ENCODE results near the gene MRPS31.

The MRPS31 gene

GRCh38 chr13:40777809-40778175, 6.8 kb upstream of the MRPS31 start:
- Histone ChIP-seq H3K4me1 (ENCODE audit: control insufficient read depth, insufficient read depth, low read length) (no peaks in the 10 kb centered on the region), H3K27me3 (ENCODE audit: control insufficient read depth in 1 of 2, insufficient read depth in 2 of 2, low read length in 2 of 2) (no peaks in the 10 kb centered on the region), H3K9me3 (ENCODE audit: control insufficient read depth in 2 of 2, low read length in 2 of 2) (no peaks in the 10 kb centered on the region), H3K4me3 (ENCODE audit: low read length in 2 of 2) (peak overlapping the region in 1 of 2 donors; percentile 44), H3K9ac (ENCODE audit: low read length in 2 of 2) (no peak overlapping the region), H3K27ac (ENCODE audit: low read length) (no peak overlapping the region), H3K36me3 (ENCODE audit: control insufficient read depth in 2 of 2, insufficient read depth in 2 of 2, low read length in 2 of 2) (no peaks in the 10 kb centered on the region)

- H3K4me1 ChIP-seq (ENCODE audit: control insufficient read depth, insufficient read depth, low read length), result no peaks in the 10 kb centered on the region
- H3K36me3 ChIP-seq (ENCODE audit: control insufficient read depth in 2 of 2, insufficient read depth in 2 of 2, low read length in 2 of 2), result no peaks in the 10 kb centered on the region
- H3K9me3 ChIP-seq (ENCODE audit: control insufficient read depth in 2 of 2, low read length in 2 of 2), result no peaks in the 10 kb centered on the region
- H3K27me3 ChIP-seq (ENCODE audit: control insufficient read depth in 1 of 2, insufficient read depth in 2 of 2, low read length in 2 of 2), result no peaks in the 10 kb centered on the region
- no peak overlapping the region for H3K9ac ChIP-seq (ENCODE audit: low read length in 2 of 2)
- H3K27ac ChIP-seq (ENCODE audit: low read length), result no peak overlapping the region
- H3K4me3 ChIP-seq (ENCODE audit: low read length in 2 of 2), result peak overlapping the region in 1 of 2 donors; percentile 44
These were observed 6.3 kb upstream of the MRPS31 start for GRCh38 chr13:40777166-40777808.

- no peaks in the 10 kb centered on the region for H3K9me3 ChIP-seq (ENCODE audit: control insufficient read depth in 2 of 2, low read length in 2 of 2)
- H3K9ac ChIP-seq (ENCODE audit: low read length in 2 of 2), result no peak overlapping the region
- H3K27me3 ChIP-seq (ENCODE audit: control insufficient read depth in 1 of 2, insufficient read depth in 2 of 2, low read length in 2 of 2), result no peaks in the 10 kb centered on the region
- no peak overlapping the region for H3K27ac ChIP-seq (ENCODE audit: low read length)
- no peak overlapping the region for H3K4me3 ChIP-seq (ENCODE audit: low read length in 2 of 2)
- no peaks in the 10 kb centered on the region for H3K4me1 ChIP-seq (ENCODE audit: control insufficient read depth, insufficient read depth, low read length)
- no peaks in the 10 kb centered on the region for H3K36me3 ChIP-seq (ENCODE audit: control insufficient read depth in 2 of 2, insufficient read depth in 2 of 2, low read length in 2 of 2)
These were observed 5.7 kb upstream of the MRPS31 start for GRCh38 chr13:40776681-40777165.

GRCh38 chr13:40776232-40776631, 5.2 kb upstream of the MRPS31 start:
- no peak overlapping the region for H3K4me3 ChIP-seq (ENCODE audit: low read length in 2 of 2)
- no peaks in the 10 kb centered on the region for H3K9me3 ChIP-seq (ENCODE audit: control insufficient read depth in 2 of 2, low read length in 2 of 2)
- H3K9ac ChIP-seq (ENCODE audit: low read length in 2 of 2), result no peak overlapping the region
- H3K27me3 ChIP-seq (ENCODE audit: control insufficient read depth in 1 of 2, insufficient read depth in 2 of 2, low read length in 2 of 2), result no peaks in the 10 kb centered on the region
- no peak overlapping the region for H3K27ac ChIP-seq (ENCODE audit: low read length)
- no peaks in the 10 kb centered on the region for H3K36me3 ChIP-seq (ENCODE audit: control insufficient read depth in 2 of 2, insufficient read depth in 2 of 2, low read length in 2 of 2)
- H3K4me1 ChIP-seq (ENCODE audit: control insufficient read depth, insufficient read depth, low read length), result no peaks in the 10 kb centered on the region

- H3K27ac ChIP-seq (ENCODE audit: low read length), result no peak overlapping the region
- no peak overlapping the region for H3K4me3 ChIP-seq (ENCODE audit: low read length in 2 of 2)
These were observed 3.7 kb upstream of the MRPS31 start for GRCh38 chr13:40774672-40775071.

GRCh38 chr13:40772765-40773473, 1.9 kb upstream of the MRPS31 start:
- no peak overlapping the region for H3K4me3 ChIP-seq (ENCODE audit: low read length in 2 of 2)
- no peaks in the 10 kb centered on the region for H3K4me1 ChIP-seq (ENCODE audit: control insufficient read depth, insufficient read depth, low read length)
- H3K9ac ChIP-seq (ENCODE audit: low read length in 2 of 2), result no peak overlapping the region
- H3K9me3 ChIP-seq (ENCODE audit: control insufficient read depth in 2 of 2, low read length in 2 of 2), result no peaks in the 10 kb centered on the region
- H3K27ac ChIP-seq (ENCODE audit: low read length), result no peak overlapping the region
- H3K36me3 ChIP-seq (ENCODE audit: control insufficient read depth in 2 of 2, insufficient read depth in 2 of 2, low read length in 2 of 2), result no peaks in the 10 kb centered on the region
- H3K27me3 ChIP-seq (ENCODE audit: control insufficient read depth in 1 of 2, insufficient read depth in 2 of 2, low read length in 2 of 2), result no peaks in the 10 kb centered on the region

More at GRCh38 chr13:40774672-40775071, 3.7 kb upstream of the MRPS31 start:
- no peaks in the 10 kb centered on the region for H3K9me3 ChIP-seq (ENCODE audit: control insufficient read depth in 2 of 2, low read length in 2 of 2)
- H3K36me3 ChIP-seq (ENCODE audit: control insufficient read depth in 2 of 2, insufficient read depth in 2 of 2, low read length in 2 of 2), result no peaks in the 10 kb centered on the region
- no peaks in the 10 kb centered on the region for H3K4me1 ChIP-seq (ENCODE audit: control insufficient read depth, insufficient read depth, low read length)
- no peaks in the 10 kb centered on the region for H3K27me3 ChIP-seq (ENCODE audit: control insufficient read depth in 1 of 2, insufficient read depth in 2 of 2, low read length in 2 of 2)
- H3K9ac ChIP-seq (ENCODE audit: low read length in 2 of 2), result no peak overlapping the region

GRCh38 chr13:40770609-40770933, 419 bp downstream of the MRPS31 start:
- Histone ChIP-seq H3K4me1 (ENCODE audit: control insufficient read depth, insufficient read depth, low read length) (no peaks in the 10 kb centered on the region), H3K27me3 (ENCODE audit: control insufficient read depth in 1 of 2, insufficient read depth in 2 of 2, low read length in 2 of 2) (no peaks in the 10 kb centered on the region), H3K9me3 (ENCODE audit: control insufficient read depth in 2 of 2, low read length in 2 of 2) (no peaks in the 10 kb centered on the region), H3K27ac (ENCODE audit: low read length) (peak overlapping the region; percentile 82), H3K9ac (ENCODE audit: low read length in 2 of 2) (peak overlapping the region; percentile 97 to 98), H3K4me3 (ENCODE audit: low read length in 2 of 2) (peak overlapping the region; percentile 99 to 100), H3K36me3 (ENCODE audit: control insufficient read depth in 2 of 2, insufficient read depth in 2 of 2, low read length in 2 of 2) (no peaks in the 10 kb centered on the region)

- Histone ChIP-seq H3K4me3 (ENCODE audit: low read length in 2 of 2) (peak overlapping the region; percentile 99 to 100), H3K27ac (ENCODE audit: low read length) (no peak overlapping the region), H3K9me3 (ENCODE audit: control insufficient read depth in 2 of 2, low read length in 2 of 2) (no peaks in the 10 kb centered on the region), H3K9ac (ENCODE audit: low read length in 2 of 2) (peak overlapping the region in 1 of 2 donors; percentile 98), H3K4me1 (ENCODE audit: control insufficient read depth, insufficient read depth, low read length) (no peaks in the 10 kb centered on the region), H3K36me3 (ENCODE audit: control insufficient read depth in 2 of 2, insufficient read depth in 2 of 2, low read length in 2 of 2) (no peaks in the 10 kb centered on the region), H3K27me3 (ENCODE audit: control insufficient read depth in 1 of 2, insufficient read depth in 2 of 2, low read length in 2 of 2) (no peaks in the 10 kb centered on the region)
These were observed 1.0 kb downstream of the MRPS31 start for GRCh38 chr13:40769970-40770369.

GRCh38 chr13:40765602-40766001, 5.4 kb downstream of the MRPS31 start:
- H3K36me3 ChIP-seq (ENCODE audit: control insufficient read depth in 2 of 2, insufficient read depth in 2 of 2, low read length in 2 of 2), result peaks cover 4 to 8% of the 10 kb centered on the region in 2 donors
- H3K4me1 ChIP-seq (ENCODE audit: control insufficient read depth, insufficient read depth, low read length), result no peaks in the 10 kb centered on the region
- no peaks in the 10 kb centered on the region for H3K27me3 ChIP-seq (ENCODE audit: control insufficient read depth in 1 of 2, insufficient read depth in 2 of 2, low read length in 2 of 2)
- no peaks in the 10 kb centered on the region for H3K9me3 ChIP-seq (ENCODE audit: control insufficient read depth in 2 of 2, low read length in 2 of 2)
- no peak overlapping the region for H3K9ac ChIP-seq (ENCODE audit: low read length in 2 of 2)
- H3K27ac ChIP-seq (ENCODE audit: low read length), result no peak overlapping the region
- H3K4me3 ChIP-seq (ENCODE audit: low read length in 2 of 2), result no peak overlapping the region

- Histone ChIP-seq H3K27ac (ENCODE audit: low read length) (no peak overlapping the region), H3K9ac (ENCODE audit: low read length in 2 of 2) (no peak overlapping the region), H3K4me1 (ENCODE audit: control insufficient read depth, insufficient read depth, low read length) (no peaks in the 10 kb centered on the region), H3K4me3 (ENCODE audit: low read length in 2 of 2) (no peak overlapping the region), H3K9me3 (ENCODE audit: control insufficient read depth in 2 of 2, low read length in 2 of 2) (no peaks in the 10 kb centered on the region), H3K36me3 (ENCODE audit: control insufficient read depth in 2 of 2, insufficient read depth in 2 of 2, low read length in 2 of 2) (peaks cover 4 to 8% of the 10 kb centered on the region in 2 donors), H3K27me3 (ENCODE audit: control insufficient read depth in 1 of 2, insufficient read depth in 2 of 2, low read length in 2 of 2) (no peaks in the 10 kb centered on the region)
These were observed 6.2 kb downstream of the MRPS31 start for GRCh38 chr13:40764587-40765403.
